ENCODE data around the gene MYLK. TPM values are rescaled to one million over a fixed set of nuclear protein-coding genes. Genes with fewer than 3 reads are reported as not detected.
A peak's percentile ranks its signal among the peaks of the same experiment; 100 is the strongest.

Gene MYLK
- total RNA-seq, 2 experiments from 2014 or later: 0.22 TPM; not detected in 1

- DNase-seq (no peak), ATAC-seq (ENCODE audit: poor library complexity) (no peak)
- intact Hi-C loops (cut with DNase I, micrococcal nuclease): no loop called here
- H3K4me3 Mint-ChIP-seq: no peak overlapping the region
- Histone ChIP-seq H3K4me3 (ENCODE audit: low read length) (no peak overlapping the region), H3K4me1 (ENCODE audit: insufficient read depth, low read length) (no peaks in the 10 kb centered on the region), H3K9me3 (ENCODE audit: control insufficient read depth in 1 of 2, insufficient read depth in 1 of 2, low read length in 2 of 2) (no peaks in the 10 kb centered on the region), H3K36me3 (ENCODE audit: insufficient read depth, low read length) (no peaks in the 10 kb centered on the region), H3K27ac (ENCODE audit: low read depth in 1 of 2, low read length in 2 of 2) (no peak overlapping the region), H3K27me3 (ENCODE audit: control insufficient read depth in 1 of 2, insufficient read depth in 2 of 2, low read length in 2 of 2) (peaks cover 0 to 4% of the 10 kb centered on the region in 2 experiments)
- ChIA-PET POLR2A (no interaction called here), CTCF (no interaction called here)
- no peaks in the 10 kb centered on the region for H3K36me3 Mint-ChIP-seq (ENCODE audit: low read depth)
- H3K27me3 Mint-ChIP-seq: no peaks in the 10 kb centered on the region
- no peak overlapping the region for H3K27ac Mint-ChIP-seq
- no peaks in the 10 kb centered on the region for H3K4me1 Mint-ChIP-seq (ENCODE audit: low read depth)
- no peak for TF ChIP-seq CTCF (IDR thresholded peaks at IDR 0.05)
- H3K9me3 Mint-ChIP-seq: no peaks in the 10 kb centered on the region
These were observed 189.0 kb downstream of the MYLK start for GRCh38 chr3:123695152-123695551.

GRCh38 chr3:123694366-123695087 is 189.6 kb downstream of the MYLK start:
- H3K27me3 ChIP-seq (ENCODE audit: control insufficient read depth in 1 of 2, insufficient read depth in 2 of 2, low read length in 2 of 2): peaks cover 0 to 5% of the 10 kb centered on the region in 2 experiments
- H3K27ac Mint-ChIP-seq: no peak overlapping the region
- no peaks in the 10 kb centered on the region for H3K9me3 ChIP-seq (ENCODE audit: control insufficient read depth in 1 of 2, insufficient read depth in 1 of 2, low read length in 2 of 2)
- H3K36me3 Mint-ChIP-seq (ENCODE audit: low read depth): no peaks in the 10 kb centered on the region
- H3K4me1 Mint-ChIP-seq (ENCODE audit: low read depth): no peaks in the 10 kb centered on the region
- no peak for ATAC-seq (ENCODE audit: poor library complexity)
- H3K27me3 Mint-ChIP-seq: no peaks in the 10 kb centered on the region
- no peak overlapping the region for H3K4me3 Mint-ChIP-seq
- no peak overlapping the region for H3K27ac ChIP-seq (ENCODE audit: low read depth in 1 of 2, low read length in 2 of 2)
- no peak overlapping the region for H3K4me3 ChIP-seq (ENCODE audit: low read length)
- intact Hi-C loops (cut with DNase I, micrococcal nuclease): no loop called here
- TF ChIP-seq CTCF (IDR thresholded peaks at IDR 0.05): no peak
- no peaks in the 10 kb centered on the region for H3K4me1 ChIP-seq (ENCODE audit: insufficient read depth, low read length)
- CTCF ChIA-PET: no interaction called here
- POLR2A ChIA-PET: no interaction called here
- no peaks in the 10 kb centered on the region for H3K9me3 Mint-ChIP-seq
- DNase-seq: no peak
- no peaks in the 10 kb centered on the region for H3K36me3 ChIP-seq (ENCODE audit: insufficient read depth, low read length)

- no peaks in the 10 kb centered on the region for H3K27me3 Mint-ChIP-seq
- TF ChIP-seq CTCF (IDR thresholded peaks at IDR 0.05): no peak
- H3K27ac Mint-ChIP-seq: no peak overlapping the region
- ChIA-PET CTCF (no interaction called here), POLR2A (no interaction called here)
- Histone ChIP-seq H3K4me1 (ENCODE audit: insufficient read depth, low read length) (no peaks in the 10 kb centered on the region), H3K9me3 (ENCODE audit: control insufficient read depth in 1 of 2, insufficient read depth in 1 of 2, low read length in 2 of 2) (no peaks in the 10 kb centered on the region), H3K27ac (ENCODE audit: low read depth in 1 of 2, low read length in 2 of 2) (no peak overlapping the region), H3K4me3 (ENCODE audit: low read length) (no peak overlapping the region), H3K36me3 (ENCODE audit: insufficient read depth, low read length) (no peaks in the 10 kb centered on the region), H3K27me3 (ENCODE audit: control insufficient read depth in 1 of 2, insufficient read depth in 2 of 2, low read length in 2 of 2) (peaks cover 0 to 5% of the 10 kb centered on the region in 2 experiments)
- H3K4me3 Mint-ChIP-seq: no peak overlapping the region
- no peak for ATAC-seq (ENCODE audit: poor library complexity)
- H3K4me1 Mint-ChIP-seq (ENCODE audit: low read depth): no peaks in the 10 kb centered on the region
- H3K36me3 Mint-ChIP-seq (ENCODE audit: low read depth): no peaks in the 10 kb centered on the region
- intact Hi-C loops (cut with DNase I, micrococcal nuclease): no loop called here
- DNase-seq: peak in 2 of 14 experiments; percentile 9 to 23
- H3K9me3 Mint-ChIP-seq: no peaks in the 10 kb centered on the region
These were observed 190.4 kb downstream of the MYLK start for GRCh38 chr3:123693584-123694190.
